ACHN (cell line): ENCODE measurements around the gene PDE6B.

ENCODE experiments used
- DNase-seq: peaks from one replicate; pipeline ENCODE4 v3.0.0-alpha.2; 2015
- in situ Hi-C: cut with HindIII; loops from 2 replicates; pipeline ENCODE4 v1.10.0; 2017; ENCODE audit warnings: low sequenced_read_pairs, low pct_ligation_motif_present, low pct_unique_long_range_greater_than_20kb

PDE6B gene

GRCh38 chr4:677431-678293, 52.3 kb downstream of the PDE6B start:
- in situ Hi-C loops: no loop called here
- no peak for DNase-seq

DNA sequence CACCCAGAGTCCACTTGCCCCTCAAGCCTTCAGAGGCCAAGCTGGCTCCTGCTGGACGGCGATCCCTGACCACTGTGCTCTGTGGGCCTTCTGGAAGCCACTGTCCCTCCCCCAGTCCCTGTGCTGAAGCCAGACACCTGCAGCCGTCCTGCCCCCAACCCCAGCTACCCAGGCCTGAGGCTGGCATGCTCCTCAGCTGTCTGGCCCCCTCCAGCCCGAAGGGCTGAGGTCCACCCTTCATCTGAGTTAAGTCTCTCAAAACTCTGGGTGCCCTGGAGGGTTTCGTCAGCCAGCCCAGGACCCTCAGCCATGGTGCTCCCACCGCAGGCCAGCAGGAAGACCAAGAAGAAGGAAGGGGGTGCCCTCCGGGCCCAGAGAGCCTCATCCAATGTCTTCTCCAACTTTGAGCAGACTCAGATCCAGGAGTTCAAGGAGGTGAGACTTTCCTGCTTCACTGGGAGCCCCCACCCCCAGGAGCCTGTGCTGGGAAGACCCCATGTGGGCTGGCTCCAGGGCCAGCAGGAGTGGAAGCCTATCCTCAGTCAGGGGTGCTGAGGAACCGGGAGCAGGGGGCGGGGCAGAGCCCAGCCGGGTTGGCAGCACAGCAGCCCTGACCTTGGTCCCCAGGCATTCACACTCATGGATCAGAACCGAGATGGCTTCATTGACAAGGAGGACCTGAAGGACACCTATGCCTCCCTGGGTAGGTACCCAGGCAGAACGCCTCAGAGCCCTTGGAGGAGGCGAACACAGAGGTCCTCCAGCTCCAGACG, 53.1 kb downstream of the PDE6B start:
- in situ Hi-C loops: no loop called here

GRCh38 chr4:679104-679481, 53.7 kb downstream of the PDE6B start:
- no peak for DNase-seq
- in situ Hi-C loops: no loop called here

More for the DNA sequence above, 53.1 kb downstream of the PDE6B start:
- no peak for DNase-seq

- DNase-seq: no peak
- in situ Hi-C loops: no loop called here
Measured at GRCh38 chr4:679629-680028, 54.3 kb downstream of the PDE6B start.

DNA sequence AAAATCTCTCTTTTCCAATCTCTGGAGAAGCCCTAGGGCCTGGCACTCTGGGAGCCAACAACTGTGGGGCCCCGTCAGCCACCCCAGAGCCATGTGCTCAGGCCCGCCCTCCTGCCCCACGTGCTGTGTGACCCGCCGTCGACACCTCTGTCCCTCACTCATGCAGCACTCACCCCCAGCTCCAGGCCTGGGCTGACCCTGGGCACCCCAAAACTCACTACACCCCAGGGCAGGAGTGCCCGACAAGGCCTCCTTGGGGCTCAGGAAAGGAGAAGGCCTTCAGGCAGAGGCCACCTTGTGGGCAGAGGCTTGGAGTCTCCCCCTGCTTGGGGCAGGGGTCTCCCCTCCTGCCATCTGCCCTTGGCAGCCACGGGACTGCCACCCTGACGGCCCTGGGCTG, 54.7 kb downstream of the PDE6B start:
- in situ Hi-C loops: no loop called here
- no peak for DNase-seq

GRCh38 chr4:680551-680927, 55.2 kb downstream of the PDE6B start:
- in situ Hi-C loops: no loop called here
- DNase-seq: no peak

DNA sequence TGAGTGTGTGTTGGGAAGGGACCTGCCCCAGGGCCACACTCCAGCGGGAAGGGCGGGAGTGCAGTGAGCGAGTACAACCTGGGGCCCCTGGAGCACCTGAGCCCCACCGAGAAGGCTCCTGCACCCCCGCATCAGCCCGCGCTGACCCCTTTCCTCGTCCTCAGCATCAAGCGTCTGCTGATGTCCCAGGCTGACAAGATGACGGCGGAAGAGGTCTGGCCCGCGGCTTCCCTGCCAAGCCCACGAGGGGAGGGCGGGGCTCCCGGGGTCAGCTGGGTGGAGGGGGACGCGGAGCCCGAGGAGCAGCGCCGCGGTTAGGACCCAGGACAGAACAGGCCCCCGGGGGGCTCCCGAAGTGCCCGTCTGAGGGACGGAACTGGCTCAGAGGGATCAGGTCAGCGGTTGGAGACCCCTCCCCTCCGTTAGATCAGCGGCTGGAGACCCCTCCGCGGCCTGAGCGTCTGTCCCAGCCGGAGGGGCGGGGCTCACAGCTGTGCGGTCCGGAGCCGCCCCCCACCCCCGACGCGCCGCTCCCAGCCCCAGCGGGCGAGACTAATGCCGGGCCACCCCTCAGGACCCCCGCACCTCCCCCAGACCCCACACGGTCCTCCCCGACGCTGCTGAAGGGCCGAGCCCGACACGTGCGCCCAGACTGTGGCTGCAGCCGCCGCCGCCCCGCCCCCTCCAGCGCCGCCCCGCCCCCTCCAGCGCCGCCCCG, 55.7 kb downstream of the PDE6B start:
- in situ Hi-C loops: no loop called here
- no peak for DNase-seq

DNA sequence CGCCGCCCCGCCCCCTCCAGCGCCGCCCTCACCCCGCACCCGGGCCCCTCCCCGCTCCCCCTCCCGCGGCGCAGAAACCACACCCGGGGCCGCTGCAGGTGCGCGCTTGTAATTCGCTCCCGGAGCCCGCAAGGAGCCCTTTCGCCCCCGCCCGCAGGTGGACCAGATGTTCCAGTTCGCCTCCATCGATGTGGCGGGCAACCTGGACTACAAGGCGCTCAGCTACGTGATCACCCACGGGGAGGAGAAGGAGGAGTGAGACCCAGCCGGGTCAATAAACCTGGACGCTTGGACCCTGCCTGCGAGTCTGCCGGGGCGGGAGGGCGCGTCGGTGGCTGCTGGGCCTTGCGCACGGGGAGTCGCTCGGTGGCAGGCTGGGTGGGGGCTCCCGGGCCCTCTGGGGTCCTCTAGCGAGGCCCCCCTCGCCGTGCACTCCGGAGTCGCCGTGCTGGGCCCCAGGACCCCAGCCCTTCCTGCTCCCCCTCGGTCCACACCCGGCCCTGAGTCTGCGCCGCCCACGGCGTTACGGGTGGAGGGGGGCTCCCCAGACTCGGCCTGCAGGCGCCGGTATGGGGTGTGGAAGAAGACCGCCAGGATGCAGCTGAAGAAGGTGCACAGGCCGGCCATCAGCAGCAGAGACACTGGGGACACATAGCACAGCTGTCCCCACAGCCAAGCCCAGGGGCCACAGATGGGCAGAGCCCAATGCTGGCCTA, 56.5 kb downstream of the PDE6B start:
- no peak for DNase-seq
- in situ Hi-C loops: no loop called here

- DNase-seq: no peak
- in situ Hi-C loops: no loop called here
Measured at GRCh38 chr4:682490-683172, 57.3 kb downstream of the PDE6B start.

DNA sequence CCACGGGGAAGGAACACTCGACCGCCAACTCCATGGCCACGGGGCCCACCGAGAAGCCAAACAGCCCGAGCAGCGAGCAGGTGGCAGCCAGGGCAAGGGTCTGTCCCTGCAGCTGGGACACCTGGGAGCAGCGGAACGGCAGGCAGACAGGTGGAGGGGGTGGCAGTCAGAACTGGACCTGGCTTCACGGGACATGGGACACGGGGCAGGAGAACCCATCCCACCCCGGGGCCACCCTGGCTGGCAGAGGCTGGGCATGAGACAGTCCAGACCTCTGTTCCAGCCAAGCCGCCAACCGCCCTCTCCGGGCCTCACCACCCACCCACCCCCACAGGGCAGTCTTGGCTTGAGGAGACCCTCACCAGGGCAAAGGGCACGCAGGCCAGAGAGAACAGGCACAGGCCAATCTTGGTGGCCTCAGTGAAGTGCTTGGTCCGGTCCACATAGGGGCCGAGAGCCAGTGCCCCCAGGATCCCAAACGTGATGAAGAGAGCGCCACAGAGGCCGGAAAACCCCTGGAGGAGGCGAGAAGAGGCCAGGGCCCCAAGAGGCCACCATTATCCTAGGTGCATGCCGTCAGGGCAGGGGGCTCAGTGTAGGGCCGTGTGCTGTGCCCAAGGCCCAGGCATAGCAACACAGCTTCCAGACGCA, 58.0 kb downstream of the PDE6B start:
- no peak for DNase-seq
- in situ Hi-C loops: no loop called here

DNA sequence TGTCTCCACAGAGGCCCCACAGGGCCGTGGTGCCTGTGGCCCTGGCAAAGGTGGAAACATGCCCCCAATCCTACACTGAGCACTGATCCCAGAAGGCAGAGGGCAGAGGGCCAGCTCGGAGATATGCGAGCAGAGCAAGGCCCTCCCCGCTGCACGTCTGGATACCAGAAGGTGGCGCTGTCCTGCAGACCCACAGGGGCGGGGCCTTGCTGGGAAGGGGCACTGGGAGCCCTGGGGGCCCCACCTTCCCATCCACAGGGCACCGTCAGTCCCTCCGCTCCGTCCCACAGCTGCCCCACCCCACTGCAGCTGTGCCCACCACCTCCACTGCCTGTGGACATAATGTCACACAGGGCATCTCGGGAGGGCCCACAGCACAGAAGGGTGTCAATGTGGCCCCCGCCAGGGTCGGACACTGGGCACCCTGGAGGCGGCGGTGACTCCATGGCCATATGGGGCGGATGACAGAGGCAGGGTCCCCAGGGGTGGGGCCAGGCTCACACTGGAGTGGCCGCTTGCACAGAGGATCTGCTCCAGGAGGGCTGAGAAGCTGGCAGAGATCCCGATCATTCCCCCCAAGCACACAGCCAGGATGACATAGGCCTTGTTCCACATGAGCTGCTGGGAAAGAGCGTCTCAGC, 58.7 kb downstream of the PDE6B start:
- in situ Hi-C loops: no loop called here
- peak; percentile 60 for DNase-seq

- no peak for DNase-seq
- in situ Hi-C loops: no loop called here
Measured at GRCh38 chr4:684623-685327, 59.4 kb downstream of the PDE6B start.

- DNase-seq: no peak
- in situ Hi-C loops: no loop called here
Measured at GRCh38 chr4:685679-686412, 60.5 kb downstream of the PDE6B start.

GRCh38 chr4:686413-687040, 61.2 kb downstream of the PDE6B start:
- DNase-seq: no peak
- in situ Hi-C loops: no loop called here

DNA sequence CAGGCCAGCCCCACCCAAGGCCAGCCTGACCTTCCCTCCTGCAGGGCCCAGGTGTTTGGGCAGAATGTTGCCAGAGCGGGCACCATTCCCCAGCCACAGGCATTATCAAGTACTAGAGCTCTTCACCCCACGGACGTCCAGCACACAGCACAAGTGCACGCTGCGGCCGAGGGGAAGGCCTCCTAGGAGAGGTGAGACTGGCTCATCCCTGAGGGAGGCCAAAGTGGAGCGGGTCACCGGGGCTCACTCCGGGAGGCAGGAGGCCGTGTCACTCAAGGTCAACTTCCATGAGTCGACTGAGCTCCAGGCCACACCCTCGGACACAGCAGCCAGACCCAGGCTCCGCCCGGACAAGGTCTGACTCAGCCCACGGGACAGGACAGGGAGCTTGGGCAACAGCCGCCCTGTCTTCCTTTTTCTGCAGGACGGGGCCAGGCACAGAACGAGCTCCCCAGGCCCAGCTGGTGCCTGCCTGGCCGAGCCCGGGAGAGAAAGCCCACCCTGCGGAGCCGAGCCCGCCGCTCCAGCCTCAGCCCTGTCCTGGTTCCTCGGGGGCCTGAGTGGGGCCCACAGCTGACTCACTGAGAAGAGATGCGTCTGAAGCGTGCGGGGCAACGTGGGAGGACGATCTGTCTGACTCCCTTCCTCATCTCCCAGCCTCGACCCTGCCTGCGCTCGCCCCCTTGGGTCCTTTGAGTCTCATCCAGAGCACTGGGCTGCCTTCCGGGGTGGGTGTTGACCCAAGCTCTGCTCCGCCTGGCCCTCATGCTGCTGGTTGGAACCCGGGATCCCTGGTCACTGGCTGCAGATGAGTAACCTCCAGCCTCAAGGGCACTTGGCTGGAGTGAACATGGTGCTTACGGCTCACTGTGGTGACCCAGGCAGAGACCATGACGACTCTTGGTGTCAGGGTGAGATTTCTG, 61.9 kb downstream of the PDE6B start:
- in situ Hi-C loops: no loop called here

More for the DNA sequence above, 61.9 kb downstream of the PDE6B start:
- peak; percentile 87 for DNase-seq
